HG03521 (cell line): ENCODE data around the gene SARDH.
"Not testable (repeated sequence)": the region's sequence is repeated elsewhere in the genome, so short reads cannot be mapped to it uniquely, and the experiment has no call there.

ENCODE experiments used
- ATAC-seq: cut with Tn5 transposase; IDR thresholded peaks from one replicate; pipeline ENCODE4 v1.9.1; 2021; ENCODE audit warnings: mild to moderate bottlenecking, moderate library complexity; ENCODE audit not compliant: unreplicated experiment

SARDH gene

DNA sequence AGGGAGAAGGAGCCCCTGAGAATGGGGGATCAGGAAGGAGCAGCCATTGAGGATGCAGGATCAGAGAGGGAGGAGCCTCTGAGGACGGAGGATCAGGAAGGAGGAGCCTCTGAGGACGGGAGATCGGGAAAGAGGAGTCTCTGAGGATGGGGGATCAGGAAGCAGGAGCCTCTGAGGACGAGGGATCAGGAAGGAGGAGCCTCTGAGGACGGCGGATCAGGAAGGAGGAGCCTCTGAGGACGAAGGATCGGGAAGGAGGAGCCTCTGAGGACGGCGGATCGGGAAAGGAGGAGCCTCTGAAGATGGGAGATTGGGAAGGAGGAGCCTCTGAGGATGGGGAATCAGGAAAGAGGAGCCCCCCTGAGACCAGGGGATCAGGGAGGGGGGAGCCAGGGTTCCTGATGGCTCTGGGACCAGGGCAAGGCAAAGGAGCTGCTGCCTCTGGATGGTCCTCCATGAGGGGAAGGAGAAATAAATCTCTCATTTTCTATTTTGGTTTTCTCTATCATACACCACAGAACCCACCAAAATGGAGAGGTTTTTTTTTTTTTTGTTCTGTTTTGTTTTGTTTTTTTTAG lies 22.6 kb upstream of the SARDH start:
- ATAC-seq = no peak

DNA sequence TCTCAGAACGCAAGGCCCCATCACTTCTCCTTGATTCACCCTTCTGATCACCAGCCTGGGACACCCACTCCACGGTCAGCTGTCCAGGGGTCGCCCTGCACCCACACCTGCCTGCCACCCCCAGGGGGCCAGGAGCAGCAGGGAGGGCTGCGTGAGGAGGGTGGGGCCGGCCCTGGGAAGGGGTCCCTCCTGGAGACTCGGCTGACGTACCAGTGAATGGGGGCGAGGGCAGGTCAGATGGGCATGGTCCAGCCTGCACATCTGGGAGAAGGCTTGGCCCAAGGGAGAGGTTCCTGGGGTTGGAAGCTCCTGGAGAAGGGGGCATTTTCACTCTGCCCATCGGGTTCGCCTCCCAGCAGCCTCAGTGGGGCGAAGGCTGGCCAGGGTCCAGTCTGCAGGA lies 21.8 kb upstream of the SARDH start:
- ATAC-seq = no peak

DNA sequence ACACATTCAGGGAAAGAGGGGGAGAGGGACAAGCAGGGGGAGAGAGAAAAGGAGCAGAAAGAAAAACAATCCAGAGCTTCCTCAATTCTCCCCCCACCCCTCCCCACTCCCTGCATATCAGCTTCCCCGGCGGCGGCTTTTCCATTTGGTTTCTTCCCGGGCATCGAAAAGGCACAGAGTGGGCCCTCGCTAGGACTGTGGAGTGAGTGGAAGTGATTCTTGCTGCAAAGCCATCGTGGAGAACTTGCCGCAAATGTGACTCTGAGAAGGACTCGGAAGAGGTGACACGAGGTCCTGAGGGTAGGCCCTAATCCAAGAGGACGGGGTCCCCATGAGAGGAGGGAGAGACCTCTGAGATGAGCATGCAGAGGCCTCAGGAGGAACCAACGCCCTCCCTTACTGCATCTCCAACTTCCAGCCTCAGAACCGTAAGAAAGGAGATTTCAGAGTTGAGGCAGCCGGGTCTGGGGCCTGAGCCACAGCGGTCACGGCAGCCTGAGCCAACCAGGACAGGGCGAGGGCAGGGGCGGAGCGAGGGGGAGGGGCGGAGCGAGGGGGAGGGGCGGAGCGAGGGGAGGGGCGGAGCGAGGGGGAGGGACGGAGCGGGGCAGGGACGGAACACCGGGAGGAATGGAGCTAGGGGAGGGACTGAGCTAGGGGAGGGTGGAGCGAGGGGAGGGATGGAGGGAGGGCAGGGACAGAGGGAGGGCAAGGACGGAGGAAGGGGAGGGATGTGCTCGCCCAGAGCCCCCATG lies 21.2 kb upstream of the SARDH start:
- no peak for ATAC-seq

DNA sequence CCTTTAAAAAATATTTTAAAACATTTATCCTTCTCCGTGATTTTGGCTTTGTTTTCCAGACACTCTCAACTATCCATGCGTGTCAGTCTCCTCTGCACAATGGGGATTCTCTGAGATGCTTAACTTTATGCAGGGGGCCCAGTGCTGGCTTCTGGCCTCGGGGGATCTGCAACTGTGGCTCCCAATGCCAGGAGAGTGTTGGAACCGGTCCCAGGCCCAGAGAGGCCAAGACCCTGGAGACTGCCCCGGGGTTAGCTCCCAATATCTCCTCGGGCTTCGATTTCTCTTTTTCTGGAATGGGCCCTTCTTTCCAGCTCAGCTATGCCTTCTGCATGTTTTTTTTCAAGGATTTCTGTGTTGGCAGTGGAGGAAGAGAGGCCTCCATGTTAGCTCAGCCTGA lies 20.1 kb upstream of the SARDH start:
- no peak for ATAC-seq

DNA sequence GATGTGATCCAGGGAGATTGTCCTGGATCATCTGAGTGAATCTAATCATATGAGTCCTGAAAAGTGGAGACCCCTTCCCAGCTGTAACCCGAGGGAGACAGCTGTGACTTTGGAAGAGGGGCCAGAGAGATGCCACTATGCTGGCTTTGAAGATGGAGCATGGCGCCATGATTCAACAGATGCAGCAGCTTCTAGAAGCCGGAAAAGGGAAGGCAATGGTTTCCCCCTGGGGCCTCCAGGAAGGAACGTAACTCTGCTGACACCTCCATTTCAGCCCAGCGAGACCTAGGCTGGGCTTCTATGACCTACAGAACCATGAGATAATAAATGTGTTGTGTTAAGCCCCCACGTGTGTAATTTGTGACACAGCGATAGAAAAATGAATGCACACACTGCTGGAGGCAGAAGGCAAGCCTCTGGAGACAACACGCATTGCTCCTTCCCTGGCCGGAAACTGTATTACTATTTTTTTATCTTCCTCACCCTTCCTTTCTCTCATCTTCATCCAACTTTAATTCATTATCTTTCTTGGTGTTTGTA lies 16.6 kb upstream of the SARDH start:
- no peak for ATAC-seq

DNA sequence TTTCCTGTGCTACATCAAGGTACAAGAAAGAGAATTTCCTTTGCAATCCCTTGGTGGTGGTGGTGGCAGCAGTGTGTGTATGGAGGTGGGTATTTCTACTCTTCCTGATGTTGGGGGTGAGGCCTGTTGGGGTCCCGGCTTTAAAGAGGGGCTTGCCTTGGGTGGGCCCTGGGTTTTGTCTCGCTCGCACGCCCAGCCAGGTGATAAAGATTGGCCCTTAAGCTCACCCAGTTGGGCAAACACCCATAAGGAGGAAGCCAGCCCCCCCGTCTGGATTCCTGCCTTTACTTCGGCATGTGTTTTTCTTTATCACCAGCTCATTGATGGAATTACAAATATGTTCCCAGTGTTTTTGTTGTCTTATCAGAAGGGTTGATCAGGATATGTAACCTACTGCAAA lies 16.0 kb upstream of the SARDH start:
- ATAC-seq = no peak

DNA sequence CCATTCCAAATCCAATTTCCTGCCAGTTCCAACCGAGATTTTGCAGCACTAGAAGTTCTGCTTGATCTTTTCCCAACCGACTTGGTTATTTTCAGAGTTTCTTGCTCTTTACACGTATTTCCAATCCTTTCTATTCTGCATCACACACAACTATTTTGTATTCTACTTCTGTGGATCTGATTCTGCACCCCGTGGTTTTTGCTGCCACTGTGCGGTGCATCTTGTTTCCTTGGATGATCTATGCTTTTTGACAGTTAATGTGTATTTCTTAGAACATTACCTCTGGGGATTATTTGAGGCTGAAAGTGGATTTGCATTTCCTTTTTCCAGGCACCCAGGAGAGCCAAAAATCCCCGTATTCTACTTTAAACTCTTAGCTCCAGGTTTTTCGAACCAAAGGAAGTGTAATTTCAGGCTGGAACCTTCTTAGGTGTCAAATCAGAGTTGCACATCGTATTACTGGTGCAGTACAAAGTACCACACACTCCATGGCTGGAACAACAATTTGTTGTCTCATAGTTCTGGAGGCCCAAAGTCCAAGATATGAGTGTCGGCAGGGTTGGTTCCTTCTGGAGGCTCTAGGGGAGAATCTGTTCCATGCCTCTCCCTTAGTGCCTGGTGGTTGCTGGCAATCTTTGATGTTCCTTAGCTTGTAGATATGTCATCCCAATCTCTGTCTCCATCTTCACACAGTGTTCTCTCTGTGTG lies 14.7 kb upstream of the SARDH start:
- ATAC-seq = no peak

DNA sequence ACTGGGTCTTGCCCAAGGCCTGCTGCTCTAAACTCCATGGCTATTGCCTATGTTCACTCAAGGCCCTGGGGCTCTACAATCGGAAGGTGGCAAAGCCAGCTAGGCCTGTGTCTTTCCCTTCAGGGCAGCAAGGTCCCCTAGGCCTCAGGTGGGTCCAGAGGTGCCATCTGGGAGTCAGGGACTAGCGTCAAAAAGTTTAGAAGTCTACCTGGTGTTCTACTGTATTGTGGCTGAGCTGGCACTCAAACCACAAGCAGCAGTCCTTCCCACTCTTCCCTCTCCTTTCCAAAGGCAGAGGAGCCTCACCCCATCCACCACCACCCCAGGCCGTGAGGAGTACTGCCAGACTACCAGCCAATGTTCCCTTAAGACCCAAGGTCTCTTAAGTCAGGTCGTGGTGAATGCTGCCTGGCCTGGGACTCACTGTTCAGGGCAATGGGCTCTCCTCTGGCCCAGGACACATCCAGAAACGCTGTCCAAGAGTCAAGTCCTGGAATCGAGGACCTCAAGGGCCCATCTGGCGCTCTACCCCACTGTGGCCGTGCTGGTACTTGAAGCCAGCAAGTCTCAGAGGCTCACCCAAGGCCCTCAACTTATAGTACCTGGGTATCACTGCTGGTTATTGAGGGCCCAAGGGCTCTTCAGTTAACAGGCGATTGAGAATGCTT lies 13.0 kb upstream of the SARDH start:
- ATAC-seq = no peak

DNA sequence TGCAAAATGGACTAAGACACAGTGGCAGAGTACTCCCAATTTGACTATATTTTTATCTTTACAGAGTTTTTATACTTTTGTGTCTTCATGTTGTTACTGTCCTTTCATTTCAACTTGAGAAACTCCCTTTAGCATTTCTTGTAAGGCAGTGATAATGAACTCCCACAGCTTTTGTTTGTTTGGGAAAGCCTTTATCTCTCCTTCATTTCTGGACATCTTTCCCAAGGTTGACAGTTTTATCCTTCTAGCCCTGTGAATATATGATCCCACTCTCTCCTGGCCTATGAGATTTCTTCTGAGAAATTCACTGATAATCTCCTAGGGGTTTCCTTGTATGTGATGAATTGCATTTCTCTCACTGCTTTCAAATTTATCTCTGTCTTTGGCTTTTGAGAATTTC lies 9.2 kb upstream of the SARDH start:
- no peak for ATAC-seq

DNA sequence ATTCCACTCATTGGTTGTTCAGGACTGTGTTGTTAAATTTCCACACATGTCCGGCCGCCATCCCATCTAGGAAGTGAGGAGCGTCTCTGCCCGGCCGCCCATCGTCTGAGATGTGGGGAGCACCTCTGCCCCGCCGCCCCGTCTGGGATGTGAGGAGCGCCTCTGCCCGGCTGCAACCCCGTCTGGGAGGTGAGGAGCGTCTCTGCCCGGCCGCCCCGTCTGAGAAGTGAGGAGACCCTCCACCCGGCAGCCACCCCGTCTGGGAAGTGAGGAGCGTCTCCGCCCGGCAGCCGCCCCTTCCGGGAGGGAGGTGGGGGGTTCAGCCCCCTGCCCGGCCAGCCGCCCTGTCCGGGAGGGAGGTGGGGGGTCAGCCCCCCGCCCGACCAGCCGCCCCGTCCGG lies 6.4 kb upstream of the SARDH start:
- not testable (repeated sequence) for ATAC-seq

DNA sequence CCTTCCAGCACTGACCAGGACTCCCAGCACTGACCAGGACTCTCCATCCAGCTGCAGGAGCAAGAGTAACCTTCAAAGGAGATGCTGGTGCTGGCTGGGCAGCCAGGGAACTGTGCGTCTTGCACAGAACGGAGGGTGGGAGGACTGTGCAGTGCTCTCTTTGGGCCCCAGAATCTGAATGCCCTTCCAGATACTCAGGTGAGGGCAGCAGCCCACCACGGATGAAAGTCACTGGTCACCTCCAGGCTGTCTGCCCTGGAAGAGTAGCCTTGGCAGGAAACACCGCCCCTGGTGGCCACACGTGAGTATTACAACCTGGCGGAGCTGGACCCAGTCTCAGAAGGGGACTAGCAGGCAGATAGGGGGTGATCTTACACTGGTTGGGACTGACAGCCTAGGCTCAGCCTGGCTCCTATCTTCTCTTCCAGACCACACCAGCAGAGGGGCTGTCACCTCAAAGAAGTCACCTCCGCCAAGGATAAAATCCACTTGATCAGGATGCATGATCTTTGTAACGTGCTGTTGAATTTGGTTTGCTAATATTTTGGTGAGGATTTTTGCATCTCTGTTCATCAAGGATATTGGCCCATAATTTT lies 4.8 kb upstream of the SARDH start:
- no peak for ATAC-seq

DNA sequence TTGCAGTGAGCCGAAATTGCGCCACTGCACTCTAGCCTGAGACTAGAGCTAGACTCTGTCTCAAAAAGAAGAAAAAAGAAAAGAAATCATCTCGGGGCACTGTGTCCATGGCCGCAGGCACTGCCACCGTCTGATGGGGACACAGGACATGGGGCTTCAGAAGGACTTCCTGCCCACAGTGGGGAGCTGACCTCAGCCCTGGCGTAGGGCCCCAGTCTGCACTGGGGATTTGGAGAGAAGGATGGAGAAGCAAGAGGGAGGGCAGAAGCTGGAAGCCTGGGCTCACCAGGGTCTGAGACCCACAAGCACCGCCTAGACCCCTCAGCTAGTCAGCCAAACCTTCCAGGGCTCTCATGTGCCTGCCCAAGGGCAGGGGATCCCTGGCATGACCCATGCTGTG lies 4.1 kb upstream of the SARDH start:
- no peak for ATAC-seq

DNA sequence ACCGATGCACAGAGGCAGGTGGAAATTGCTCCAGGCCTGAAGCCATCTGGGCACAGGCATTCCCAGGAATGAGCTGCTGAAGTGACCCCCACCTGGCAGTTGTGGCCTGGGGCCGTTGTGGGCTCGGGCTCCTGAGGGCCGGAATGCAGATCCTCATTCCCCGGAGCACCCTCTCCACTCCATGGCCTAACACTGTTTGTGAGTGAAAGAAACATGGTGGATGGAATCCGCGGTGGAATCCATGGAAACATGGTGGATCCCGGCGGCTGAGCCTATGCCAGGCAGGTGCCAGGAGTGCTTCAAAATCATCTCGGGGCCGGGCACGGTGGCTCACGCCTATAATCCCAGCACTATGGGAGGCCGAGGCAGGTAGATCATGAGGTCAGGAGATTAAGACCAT lies 3.6 kb upstream of the SARDH start:
- no peak for ATAC-seq

DNA sequence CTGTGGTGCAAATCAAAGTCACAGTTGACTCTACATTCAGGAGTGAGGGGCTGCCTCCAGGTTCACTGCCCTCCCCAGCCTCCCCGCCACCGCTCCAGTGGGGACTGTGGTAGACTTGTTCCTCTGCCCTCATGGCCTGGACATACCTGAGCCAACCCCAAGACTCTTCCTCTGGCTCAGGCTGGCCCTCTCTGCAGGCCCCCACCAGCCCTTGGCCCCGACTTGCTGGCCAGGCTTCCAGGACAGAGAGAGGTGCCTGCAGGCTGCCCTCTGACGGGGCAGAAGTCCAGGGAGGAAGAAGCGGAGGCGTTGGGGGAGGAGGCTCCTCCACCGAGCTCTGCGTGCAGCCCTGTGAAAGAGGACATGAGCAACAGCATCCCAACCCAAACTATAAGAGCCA lies 2.8 kb upstream of the SARDH start:
- ATAC-seq = no peak

DNA sequence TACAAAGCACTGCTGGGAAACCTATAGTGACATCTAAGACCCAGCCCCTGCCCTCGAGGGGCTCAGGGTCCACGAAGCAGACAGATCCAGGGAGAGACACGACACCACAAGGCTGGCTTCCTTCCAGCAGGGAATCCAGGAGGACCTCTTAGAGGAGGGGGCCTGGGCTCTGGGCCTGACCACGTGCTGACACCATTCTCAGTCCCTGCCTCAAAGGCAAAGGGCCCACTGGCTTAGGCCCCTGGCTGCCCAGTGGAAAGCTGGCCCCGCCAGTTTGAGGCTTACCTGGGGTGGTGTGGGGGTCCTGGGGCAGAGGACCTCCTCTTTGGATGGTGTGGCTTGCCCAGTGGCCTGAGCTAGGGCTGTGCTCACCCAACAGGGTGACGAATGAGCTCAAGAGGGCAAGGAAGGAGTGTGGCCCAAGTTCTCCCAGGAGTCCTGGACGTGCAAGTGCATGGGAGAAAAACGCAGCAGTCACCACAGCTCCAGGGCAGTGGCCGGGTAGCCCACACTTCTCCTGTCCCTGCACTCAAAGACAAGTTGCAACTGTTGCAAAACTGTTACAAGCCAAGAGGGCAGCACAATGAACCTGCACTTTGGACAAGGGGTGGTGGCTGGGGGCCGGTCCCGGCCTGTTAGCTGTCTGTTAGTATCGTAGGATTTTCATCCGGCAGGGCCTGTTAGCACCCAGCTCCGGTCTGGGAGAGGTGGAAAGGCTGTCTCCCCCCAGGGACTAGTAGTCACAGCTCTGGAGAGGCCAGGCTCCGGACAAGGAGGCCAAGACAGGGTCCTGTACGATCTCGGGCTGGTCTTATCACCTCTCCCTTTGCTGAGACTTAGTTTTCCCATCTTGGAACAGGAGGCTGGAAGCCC lies 1.5 kb upstream of the SARDH start:
- ATAC-seq = no peak

DNA sequence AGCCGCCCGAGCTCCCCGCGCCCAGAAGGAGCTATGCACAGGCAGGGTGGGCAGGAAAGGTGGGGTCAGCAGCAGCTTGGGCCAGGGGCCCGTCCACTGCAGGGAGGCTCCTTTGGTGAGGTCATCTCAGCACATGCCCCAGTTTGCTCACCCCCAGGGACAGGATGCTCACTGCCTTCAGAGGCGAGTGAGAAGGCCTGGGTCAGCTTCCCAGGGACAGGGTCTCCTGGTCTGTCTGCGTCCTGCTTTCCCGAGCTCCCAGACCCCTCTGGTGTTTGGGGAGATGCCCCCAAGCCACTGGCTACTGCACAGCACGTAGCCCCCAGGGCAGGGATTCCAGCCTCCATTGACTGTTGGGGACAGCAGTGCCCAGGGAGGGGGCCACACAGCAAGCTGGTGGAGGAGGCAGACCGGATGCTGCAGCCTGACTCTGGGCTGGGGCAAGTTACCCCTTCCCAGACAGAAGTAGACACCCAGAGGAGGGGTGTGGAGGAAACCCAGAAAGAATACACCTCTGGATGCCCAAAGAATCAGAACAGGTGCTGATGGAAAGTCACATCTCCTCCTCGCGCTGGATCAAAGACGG lies 581 bp upstream of the SARDH start:
- ATAC-seq = no peak

DNA sequence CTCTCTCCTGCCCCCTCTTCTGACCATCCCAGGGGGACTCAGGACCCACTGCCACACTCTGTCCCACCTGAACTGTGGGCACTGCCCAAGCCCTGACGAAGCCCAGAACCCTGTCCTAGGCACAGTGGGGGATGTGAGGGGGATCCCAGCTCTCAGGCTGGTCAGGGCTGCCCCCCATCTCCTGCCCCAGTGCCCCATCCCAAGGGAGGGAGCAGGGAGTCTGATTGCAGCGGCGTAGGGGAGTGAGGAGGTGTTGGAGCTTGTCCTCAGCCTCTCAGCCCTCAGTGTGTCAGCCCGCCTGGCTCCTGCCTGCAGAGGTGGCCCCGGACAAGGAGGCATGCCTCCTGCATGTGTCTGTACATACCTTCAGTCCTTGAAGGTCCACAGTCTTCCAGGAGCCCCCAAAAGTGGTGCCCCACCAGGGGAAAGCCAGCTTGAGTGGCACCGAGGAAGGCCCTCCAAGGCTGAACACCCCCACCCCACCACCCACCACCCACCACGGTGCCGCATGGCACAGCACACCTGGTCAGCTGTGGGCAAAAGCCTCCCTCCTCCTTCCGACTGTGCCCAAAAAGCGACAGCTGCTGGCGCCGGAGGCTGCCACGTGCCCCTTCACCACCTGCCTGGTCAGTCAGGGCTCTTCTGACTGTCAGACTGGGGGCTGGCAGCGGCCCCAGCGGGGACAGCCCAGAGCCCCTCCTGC lies 930 bp downstream of the SARDH start:
- no peak for ATAC-seq

DNA sequence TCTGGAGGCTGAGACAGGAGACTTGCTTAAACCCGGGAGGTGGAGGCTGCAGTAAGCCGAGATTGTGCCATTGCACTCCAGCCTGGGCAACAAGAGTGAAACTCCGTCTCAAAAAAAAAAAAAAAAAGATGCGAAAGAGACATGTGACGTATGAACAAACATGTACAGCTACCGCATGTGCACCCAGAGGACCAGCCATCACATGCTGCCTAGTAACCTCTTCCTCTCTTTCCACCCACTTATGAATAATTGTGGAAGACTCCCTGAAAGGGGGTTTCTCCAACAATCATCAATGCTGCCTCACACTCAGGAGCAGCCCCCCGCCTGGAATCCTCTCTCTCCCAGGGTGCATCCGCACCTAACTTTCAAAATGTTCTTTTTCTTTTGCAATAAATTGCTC lies 2.2 kb downstream of the SARDH start:
- no peak for ATAC-seq

DNA sequence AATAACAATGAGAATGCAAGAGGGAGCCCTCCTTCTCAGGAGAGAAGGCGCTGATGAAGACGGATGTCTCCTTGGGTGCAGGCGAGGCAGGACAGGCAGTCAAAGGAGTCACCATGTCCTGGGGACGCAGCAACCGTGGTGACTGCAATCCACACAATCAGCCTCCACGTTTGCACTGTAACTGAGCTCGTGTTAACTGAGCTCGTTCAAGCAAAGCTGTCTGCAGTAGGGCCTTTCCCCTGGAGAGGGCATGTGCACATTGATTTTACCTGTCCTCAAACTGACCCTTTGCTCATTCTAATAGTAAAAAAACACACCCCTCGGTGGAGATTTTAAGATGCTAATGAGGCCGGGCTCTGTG lies 2.8 kb downstream of the SARDH start:
- ATAC-seq = no peak
